Activated T-cell treated with anti-CD3 and anti-CD28 coated beads, Interleukin-2, amount 50 U/mL, for 1 hour (primary cell): ENCODE measurements around the gene ABHD10.

Experiments
- DNase-seq: peaks from one replicate; pipeline ENCODE4 v3.0.0-alpha.2; 2020

The ABHD10 gene

DNA sequence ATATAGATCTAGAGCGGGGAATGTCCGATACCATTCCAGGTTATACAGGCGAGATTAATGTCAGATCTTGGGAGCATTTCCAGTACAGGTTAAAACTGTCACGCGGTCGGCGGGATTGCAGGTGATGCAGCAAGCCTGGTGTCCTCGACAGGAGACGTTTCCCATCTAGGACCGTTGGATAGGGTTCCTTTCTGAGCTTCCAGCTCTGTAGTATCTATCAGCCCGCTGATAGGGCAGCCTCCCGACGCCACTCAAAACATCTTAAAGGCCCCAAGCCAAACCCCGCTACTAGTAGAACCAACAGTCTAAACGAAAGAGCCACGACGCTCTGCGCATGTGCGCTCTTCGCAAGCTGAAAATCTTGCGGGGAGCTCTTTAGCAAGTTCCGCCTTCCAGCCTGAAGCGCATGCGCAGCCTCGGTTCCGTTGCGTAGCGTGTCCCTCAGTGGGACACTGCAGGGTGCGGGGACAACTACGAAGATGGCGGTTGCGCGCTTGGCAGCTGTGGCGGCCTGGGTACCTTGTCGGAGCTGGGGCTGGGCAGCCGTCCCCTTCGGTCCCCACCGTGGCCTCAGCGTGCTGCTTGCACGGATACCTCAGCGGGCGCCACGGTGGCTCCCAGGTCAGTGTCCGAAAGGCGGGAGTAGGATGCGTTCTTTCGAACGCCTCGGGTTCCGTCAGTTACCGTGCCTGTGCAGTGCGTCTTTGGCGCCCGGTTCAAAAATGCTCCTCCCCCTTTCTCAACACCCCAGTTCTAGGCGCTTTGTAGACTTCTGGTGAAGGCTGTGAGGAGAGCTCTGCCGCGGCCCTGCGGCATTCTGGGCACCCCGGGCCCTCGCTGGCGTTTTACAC, at the start of gene ABHD10:
ABHD10 (plus strand) TSS at position 444 of the 851 bp plus-strand sequence; CDS start at position 480, 36 bp downstream.
- peak; percentile 95 for DNase-seq

DNA sequence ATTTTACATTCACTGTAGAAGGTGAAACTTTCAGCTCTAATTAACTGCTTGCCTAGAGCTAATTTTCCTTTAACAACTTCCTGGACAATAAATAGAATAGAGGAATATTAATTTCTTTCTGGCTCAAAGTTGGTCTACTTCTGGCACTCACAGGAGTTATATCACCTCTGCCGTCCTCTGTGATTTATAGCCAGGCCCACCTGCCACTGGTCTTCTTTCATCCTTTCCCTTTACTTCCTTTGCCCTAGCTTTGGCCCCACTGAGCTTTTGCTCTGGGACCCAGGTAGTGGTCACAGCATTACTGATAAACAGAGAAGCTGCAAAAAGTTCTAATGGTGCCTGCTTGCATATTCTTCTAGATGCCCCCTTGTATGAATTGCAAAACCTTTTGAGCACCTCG, 49.3 kb upstream of the ABHD10 start:
- no peak for DNase-seq

DNA sequence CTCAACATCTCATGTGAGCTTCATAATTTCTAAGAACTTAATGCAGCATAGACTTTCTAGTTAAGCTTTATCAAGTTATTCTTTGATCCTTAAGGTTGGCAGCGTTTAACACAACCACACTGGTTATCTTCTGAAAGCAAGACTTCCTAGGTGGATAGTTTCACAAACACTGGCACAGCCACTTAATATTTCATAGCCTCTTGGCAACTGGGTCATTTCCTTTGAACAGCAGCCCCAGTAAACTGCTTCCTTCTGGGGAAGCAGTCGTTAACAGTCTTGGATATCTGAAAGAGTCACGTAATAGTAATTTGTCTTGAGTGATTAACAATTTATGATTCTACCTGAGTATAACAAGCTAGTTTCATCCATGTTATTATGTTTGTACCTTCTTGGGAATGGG, 45.9 kb upstream of the ABHD10 start:
- DNase-seq: no peak

DNA sequence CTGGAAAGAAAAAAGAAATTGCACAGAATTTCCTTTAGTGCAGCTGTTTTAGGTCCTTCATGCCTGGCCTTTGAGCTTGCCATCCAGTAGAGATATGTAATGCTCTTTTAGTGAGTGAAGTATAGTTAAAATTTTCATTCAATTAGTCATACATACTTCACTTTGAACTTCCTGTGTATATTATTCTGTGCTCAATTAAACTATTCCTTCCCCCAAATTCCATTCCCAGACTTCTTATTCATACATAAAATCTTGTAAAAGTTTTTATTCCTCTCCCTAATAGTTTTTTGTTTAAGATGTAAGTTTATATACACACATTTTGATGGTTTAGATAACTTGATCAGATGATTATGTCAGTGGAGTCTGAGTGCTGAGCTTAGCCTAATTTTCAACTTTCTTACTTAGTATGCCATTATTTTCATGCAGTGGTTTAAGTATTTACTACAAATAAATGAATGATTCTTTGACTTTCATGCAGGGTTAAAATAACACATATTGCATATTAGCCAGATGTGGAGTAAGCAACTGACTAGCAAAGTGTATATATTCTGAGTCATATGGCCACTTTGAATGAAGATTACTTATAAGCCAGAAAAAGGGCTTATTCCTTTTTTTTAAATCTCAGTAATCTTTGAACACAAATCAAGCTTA, 42.5 kb upstream of the ABHD10 start:
- no peak for DNase-seq

DNA sequence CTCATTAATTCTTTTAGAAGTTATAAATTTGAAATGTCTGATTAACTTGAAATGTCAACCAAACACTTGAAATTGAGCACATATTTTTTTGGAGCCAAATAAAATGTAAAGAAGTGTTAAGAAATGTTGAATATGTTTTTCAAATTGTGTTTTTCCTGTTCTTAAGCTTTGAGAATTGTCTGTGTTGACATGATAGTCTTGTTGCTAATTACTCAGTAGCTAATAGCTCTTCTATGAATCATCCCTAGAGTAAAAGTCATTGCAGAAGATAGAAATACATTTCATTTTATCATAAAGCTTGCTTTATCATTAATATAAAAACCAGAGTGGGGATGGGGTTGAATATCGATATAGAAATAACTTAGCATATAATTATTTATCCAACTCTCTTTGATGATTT, 41.9 kb upstream of the ABHD10 start:
- DNase-seq: no peak

DNA sequence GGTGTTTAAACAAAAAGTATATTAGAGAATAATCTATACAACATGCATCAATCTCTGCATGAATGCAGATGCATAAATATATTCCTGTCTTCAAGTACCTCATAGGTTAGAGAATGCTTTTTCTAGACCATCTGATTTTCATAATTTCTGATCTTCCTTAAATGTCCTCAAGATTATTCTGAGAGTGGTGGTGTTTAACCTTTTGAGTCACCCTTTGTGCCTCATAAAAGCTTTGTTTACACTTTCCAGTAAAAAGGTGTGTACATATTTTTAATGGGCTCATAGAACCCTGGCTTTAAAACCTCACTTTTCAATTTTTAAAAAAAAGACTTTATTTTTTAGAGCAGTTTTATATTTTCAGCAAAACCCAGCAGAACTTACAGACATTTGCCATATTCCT, 41.0 kb upstream of the ABHD10 start:
- no peak for DNase-seq

DNA sequence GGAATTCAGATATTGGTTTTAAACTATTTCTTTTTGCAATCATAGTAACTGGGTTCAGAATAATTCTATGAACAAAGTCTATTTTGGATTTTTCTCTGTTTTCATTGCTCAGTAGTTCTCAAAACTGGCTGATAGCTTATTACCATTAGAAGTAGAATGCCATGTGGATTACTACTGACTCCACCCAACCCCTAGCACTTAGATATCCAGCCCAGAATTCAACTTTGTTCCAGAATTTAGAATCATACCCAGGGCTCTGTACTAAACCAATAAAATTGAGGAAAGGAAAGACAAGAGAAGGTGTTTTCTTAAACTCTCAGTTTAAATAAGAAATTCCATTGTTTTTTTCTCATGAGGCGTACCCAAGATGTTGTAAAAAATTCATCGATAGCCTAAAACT, 39.0 kb upstream of the ABHD10 start:
- DNase-seq: no peak

DNA sequence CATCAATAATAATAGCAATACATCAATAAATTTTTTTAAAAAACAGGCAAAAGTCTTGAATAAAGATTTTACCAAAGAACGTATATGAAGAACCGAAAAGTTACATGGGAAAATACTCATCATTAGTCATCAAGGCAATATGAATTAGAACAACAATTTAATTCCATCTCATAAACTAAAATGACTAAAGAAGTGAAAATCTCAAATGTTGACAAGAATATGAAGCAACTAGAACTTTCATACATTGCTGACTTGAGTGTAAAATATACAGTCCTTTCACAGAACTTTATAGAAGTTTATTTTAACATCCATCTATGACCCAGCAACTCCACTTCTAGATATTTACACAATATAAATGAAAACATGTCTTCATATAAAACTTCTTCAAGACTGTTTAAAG, 35.3 kb upstream of the ABHD10 start:
- no peak for DNase-seq

DNA sequence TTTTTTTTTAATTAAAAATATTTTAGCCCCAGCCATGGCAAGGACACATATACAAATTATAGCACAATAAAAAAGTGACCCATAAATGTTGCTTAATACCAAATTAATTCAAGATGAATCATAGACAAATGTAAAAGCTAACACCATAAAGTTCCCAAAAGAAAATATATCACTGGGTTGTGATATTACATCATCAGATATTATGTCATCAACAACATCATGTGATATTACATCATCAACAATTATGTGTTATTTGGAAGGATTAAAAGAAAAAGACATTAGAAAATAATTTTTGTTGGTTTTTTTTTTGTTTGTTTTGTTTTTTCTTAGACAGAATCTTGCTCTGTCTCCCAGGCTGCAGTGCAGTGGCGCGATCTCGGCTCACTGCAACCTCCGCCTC, 34.5 kb upstream of the ABHD10 start:
- no peak for DNase-seq

DNA sequence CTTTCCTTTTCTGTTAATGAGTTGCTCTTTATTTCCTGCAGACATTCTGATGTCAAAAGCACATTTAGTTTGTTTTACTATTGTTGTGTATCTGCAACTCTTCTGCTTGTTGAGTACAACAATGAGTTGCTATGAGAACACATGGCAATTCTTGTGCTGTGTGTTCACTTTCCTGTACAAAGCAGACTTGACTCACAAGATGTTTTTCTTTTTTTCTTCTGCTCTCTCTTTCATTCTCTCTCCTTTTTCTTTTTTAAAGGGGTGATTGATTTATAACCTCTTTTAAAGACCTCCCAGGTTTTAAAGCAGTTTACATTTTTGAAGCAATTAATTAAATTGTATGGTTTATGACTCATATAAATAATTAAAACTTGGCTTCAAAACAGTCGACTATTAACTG, 31.6 kb upstream of the ABHD10 start:
- no peak for DNase-seq

DNA sequence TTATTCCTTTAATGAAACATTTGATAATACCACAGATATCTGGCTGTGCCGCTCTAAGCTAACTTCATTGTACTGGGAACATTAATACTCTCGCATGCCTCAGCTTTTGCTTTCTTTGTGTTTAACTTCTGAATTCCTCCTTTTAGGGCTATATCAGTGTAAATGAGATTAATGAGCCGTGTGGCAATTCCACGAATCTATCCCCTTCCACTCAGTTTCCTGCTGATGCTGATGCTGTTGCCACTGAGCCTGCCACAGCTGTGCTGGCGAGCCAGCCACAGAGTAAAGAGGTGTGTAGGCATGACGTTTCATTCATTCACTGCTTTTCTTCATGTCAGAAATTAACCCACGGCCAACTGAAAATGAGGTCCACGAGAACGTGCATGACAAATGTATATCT, 30.0 kb upstream of the ABHD10 start:
- DNase-seq: no peak

DNA sequence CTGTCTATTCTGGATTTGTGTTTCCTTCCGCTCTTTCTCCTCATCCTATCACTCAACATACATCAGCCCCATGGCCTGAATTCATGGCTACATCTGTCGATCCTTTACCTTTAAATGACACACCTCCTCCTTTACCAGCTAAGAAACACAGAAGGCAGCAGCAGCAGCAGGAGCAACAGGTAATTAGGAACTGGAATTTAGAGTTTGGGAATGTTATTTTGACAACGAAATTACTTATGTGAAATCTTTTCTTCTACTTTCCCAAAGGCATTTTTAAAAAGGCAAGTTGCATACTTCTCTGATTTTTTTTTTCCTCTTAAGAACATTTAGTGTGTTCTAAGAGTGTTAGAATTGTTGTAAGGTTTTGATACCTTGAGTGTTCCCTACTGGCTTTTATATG, 29.1 kb upstream of the ABHD10 start:
- DNase-seq: no peak

DNA sequence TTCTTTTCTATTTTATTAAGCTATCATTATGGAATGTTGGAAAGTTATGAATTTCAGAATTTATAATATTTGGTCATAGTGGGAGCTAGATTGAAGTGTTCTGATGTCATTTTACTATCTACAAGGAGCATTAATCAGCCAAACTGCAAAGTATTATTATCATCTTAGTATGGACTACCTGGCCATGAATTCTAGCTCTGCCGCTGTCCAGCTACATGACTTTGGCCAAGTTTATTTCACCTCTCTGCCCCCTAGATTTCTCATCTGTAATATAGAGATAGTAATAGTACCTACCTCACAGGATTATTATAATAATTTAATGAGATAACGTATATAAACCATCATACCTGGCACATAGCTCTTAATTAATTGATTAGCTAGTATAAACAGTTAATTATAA, 27.8 kb upstream of the ABHD10 start:
- DNase-seq: no peak

DNA sequence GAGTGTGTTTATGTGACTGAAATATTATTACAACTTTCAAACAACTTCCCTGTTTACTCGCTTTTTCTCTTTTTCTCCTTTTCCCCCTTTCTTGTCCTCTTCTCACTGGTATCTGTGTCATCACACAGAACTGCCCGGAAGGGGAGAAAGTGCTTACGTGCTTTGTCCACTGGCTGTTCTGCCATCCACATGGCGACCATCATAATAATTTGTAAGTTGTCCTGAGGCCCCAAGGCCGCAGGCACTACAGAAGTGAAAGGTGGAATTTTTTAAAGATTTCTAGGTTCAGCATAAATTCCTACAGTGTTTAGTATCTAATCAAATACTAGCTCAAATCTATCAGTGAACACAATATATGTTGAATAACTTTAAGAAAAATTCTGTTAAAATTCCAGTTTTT, 26.7 kb upstream of the ABHD10 start:
- DNase-seq: no peak

DNA sequence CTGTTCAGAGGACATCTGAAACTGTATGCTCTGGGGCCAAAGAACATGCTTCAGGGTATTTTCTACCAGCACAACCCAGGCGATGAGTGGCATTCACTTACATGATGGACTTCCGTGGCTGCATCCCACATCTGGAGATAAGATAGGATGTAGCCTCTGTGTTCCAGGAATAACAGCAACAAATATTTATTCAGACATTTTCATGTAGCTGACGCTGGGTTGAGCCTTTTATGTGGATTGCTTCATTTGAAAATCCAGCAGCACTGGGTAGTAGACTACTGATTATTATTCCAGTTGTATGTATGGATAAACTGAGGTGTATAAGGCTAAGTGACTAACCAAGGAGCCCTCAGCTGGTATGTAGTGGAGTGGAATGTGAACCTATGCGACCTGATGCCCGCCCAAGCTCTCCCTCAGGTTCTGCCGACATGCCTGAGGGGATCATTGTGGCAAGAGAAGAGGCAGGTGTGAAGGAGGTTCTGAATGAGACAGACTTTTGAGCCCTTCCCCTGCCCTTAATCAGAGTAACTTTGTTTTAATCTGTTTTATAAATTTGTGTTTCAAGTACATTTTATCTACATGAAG, 25.9 kb upstream of the ABHD10 start:
- no peak for DNase-seq

DNA sequence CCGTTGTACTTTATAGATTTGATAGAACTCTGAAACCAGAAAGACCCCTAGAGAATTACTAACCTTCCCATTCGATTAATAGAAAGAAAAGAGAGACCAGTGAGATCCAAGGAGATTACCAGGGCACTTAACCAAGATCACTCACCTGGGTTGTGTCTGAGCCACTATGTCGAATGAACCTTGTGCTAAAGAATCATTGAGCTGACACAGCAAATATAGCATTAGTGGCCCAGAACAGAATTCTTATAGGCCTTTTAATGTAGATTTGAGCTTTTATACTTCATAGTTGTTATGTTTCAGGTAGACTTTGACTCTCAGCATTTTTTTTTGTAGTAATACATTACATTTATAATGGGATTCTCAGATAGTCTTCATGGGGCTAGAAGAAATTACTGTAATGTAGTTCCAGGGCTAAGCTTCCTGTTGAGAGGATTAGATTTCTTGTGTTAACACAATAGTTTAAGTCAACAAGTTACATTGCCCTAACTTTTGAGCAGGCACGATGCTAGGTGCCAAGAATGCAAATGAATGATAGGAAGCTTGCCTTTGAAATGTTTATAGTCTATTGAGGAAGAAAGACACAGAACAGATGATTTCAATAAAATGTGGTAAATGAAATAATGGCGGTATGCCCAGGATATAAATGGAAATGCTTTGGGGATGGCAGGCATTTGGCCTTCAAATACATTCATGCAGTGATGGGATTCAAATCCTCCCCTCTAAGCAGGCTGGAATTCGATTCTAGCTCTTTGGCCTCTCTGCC, 24.4 kb upstream of the ABHD10 start:
- no peak for DNase-seq

DNA sequence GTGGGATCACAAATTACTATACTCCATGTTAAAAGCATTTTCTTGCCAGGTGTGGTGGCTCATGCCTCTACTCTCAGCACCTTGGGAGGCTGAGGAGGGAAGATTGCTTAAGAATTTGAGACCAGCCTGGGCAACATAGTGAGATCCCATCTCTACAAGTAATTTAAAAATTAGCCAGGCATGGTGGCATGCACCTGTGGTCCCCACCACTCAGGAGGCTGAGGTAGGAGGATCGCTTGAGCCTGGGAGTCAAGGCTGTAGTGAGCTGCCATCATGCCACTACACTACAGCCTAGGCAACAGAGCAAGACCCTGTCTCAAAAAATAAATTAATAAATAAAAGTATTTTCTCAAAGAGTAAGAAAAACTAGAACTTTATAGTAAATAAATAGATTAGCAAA, 22.9 kb upstream of the ABHD10 start:
- DNase-seq: no peak

DNA sequence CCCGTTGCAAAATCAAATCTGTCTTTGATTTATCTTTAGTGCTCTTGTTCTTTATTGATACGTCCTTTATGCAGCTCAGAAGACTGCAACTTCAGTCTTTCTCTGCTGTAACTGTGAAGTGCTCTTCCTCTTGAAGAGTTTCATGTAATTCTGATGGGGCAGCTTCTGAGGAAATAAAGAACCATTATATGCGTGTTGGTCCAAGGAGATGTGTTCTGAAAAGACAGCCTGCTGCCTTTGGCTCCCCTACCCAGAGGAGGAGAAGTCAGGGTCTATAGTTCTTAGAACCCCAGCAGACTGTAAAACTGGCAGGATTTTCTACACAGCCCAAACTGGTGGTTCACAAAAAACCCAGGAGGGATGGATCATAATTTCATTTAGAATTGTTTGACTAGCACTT, 22.4 kb upstream of the ABHD10 start:
- DNase-seq: no peak

DNA sequence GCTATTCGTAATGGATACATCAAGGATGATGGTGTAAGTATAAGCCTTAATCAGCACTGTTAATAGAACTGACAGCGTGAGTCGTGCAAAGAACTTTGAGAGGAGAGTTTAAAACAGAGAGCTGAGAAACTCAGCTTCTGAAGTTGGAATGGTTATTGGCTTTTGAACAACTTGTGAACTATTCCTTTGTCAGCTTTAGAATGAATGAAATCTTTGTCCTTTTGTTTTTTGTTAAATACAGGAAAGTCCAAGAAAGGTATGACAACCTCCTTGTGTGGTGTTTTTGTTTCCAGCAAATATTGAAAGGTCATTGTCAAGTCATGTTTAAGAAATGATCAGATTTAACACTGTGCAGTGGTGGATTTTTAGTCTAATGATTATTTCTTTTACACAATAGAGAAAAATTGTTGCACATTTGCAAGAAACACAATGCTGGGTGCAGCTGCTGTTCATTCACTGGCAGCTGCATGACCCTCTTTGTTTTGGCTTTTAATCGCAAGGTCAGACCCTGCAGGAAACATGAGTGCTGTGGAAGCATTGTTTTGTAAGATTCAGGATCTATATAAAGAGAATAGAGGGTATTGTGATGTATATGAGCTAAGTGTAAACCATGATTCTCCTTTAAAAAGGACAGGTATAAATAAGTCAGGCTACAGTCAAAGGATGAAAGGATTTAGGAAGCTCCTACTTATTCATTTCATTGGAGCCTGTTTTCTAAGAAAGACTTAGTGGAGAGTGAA, 21.7 kb upstream of the ABHD10 start:
- DNase-seq: no peak

DNA sequence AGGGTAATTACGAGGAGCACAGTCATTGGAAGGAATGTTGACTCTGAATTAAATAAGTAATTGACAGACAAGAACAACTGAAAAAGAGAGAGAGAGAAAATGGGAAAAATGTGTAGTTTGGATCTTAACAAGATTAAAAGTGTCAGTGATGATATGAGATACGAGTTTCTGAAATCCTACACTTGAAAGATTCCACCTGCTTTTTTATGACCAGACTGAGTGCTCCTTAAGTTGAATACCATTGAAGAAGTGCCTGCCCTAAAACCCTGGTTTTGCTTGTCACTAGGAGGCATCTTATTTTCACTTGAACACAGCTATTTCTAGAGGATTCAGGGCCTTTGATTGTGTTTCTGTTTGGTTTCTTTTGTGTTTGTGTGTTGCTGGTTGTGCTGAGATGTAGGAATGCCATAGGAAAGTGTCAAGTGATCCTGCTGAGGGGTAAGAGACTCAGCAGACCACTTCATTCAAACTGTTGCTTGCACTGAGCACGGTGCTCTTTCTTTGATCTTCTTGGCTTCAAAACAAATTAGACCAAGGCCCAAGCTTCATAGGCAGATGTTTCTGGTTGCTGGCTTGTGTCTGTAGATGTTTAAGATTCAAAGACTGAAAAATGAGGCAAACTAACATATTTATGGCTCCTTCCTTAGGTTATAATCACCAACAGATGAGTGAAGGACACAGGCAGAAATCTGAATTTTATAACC, 17.2 kb upstream of the ABHD10 start:
- DNase-seq: no peak

DNA sequence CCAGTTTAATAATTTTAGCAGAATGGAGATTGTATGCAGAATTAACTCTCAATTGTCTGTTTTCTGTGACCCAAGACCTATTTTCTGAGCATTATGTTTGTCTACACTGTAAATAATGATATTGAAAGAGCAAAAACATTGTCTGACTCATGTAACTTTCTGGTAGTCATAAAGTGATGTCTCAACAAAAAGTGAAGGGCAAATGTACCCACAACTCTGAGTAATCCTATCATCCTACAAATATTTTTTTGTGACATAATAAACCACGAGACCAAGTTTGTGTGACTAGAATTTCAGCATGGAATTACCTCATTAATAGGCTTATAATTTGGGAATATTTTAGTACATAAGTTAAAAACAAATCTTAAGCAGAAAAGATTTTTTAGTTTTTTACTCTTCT, 15.4 kb upstream of the ABHD10 start:
- DNase-seq: no peak

DNA sequence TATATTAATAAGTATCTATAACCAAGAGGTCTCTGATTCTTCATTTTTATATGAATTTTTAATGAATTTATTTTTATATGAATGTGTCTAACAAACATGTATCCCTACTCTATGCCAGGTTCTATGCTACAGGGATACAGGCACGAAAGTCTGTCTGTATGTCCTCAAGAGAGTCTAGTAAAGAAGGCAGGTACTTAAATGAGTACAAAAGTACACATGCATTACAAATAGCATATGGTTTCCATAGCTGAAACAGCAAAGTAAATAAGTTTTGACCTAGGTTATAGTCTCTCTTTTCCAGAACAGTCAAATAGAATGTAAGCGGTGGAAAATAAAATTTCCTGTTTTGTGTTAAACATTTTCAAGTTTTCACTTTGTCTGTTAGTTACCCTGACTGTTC, 13.3 kb upstream of the ABHD10 start:
- no peak for DNase-seq
